ENCODE data around the gene CNTN4.

- TF ChIP-seq CTCF (IDR thresholded peaks at IDR 0.05) = no peak
- TF ChIP-seq POLR2A (IDR thresholded peaks at IDR 0.05) = no peak
- TF ChIP-seq EP300 (IDR thresholded peaks at IDR 0.05) = no peak
These were observed 774.2 kb downstream of the CNTN4 start for GRCh38 chr3:2872884-2873283.

Measured in ovary (tissue), 3 donors.